Stomach (tissue), 4 donors: ENCODE measurements around the gene TSEN54.

Experiments
- EP300 ChIP-seq: sonication (generic); formaldehyde crosslinking; IDR thresholded peaks from one replicate; pipeline ENCODE4 v1.6.1; 2017; ENCODE audit warnings: antibody characterized with exemption
- POLR2A ChIP-seq, 4 donors: fragments of 450-650 bp; IDR thresholded peaks; one replicate each; pipeline ENCODE4 v1.6.1; 2016; ENCODE audit warnings: antibody characterized with exemption in 4 of 4, control low read depth in 2 of 4, mild to moderate bottlenecking in 1 of 4, moderate library complexity in 1 of 4
- POLR2AphosphoS5 ChIP-seq, 3 donors: sonication (generic); formaldehyde crosslinking; IDR thresholded peaks; one replicate each; pipeline ENCODE4 v1.6.1; 2016; ENCODE audit warnings: antibody characterized with exemption in 3 of 3
- TF ChIP-seq, protein P1 (sequence below), 7 experiments: fragments of 450-650 bp in 4 of 7; fragments of 200-600 bp in 3 of 7; sonication (generic) in 3 of 7; IDR thresholded peaks; one replicate each; pipeline ENCODE4 v1.5.1; 2016 to 2019; ENCODE audit warnings: antibody characterized with exemption in 7 of 7, control low read depth in 2 of 7, mild to moderate bottlenecking in 1 of 7

DNA sequence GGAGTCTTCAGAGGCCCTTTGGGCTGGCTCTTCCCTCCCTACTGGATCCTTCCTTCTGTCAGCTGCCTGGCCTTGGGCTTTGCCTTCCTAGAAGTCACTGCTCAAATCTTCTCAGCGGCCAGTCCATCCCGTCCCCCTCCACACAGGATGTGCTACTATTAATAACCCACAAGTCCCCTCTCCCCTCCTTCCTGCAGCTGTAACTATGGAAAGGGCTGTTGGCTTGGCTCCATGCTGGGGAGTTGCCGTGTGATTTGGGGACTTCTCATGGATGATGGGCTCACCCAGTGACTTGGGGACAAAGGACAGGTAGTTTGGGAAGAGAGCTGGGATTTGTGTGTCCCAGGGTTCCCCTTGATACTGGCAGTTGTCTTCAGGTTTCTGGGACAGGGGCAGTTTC is 40.5 kb upstream of the TSEN54 start:
- TF ChIP-seq, protein P1, sequence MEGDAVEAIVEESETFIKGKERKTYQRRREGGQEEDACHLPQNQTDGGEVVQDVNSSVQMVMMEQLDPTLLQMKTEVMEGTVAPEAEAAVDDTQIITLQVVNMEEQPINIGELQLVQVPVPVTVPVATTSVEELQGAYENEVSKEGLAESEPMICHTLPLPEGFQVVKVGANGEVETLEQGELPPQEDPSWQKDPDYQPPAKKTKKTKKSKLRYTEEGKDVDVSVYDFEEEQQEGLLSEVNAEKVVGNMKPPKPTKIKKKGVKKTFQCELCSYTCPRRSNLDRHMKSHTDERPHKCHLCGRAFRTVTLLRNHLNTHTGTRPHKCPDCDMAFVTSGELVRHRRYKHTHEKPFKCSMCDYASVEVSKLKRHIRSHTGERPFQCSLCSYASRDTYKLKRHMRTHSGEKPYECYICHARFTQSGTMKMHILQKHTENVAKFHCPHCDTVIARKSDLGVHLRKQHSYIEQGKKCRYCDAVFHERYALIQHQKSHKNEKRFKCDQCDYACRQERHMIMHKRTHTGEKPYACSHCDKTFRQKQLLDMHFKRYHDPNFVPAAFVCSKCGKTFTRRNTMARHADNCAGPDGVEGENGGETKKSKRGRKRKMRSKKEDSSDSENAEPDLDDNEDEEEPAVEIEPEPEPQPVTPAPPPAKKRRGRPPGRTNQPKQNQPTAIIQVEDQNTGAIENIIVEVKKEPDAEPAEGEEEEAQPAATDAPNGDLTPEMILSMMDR (IDR thresholded peaks at IDR 0.05) = no peak
- TF ChIP-seq EP300 = no peak
- no peak for TF ChIP-seq POLR2A (IDR thresholded peaks at IDR 0.05)
- no peak for TF ChIP-seq POLR2AphosphoS5 (IDR thresholded peaks at IDR 0.05)
